HepG2 (cell line): ENCODE results near the gene BCAR3. TPM values are rescaled to one million over a fixed set of nuclear protein-coding genes. Genes with fewer than 3 reads are reported as not detected.

Experiments
- GRHL1 ChIP-seq: sonication (generic); formaldehyde crosslinking; conservative IDR thresholded peaks from 2 replicates; pipeline ENCODE4 v1.8.0; 2022; ENCODE audit warnings: missing genetic modification reagents
- MATR3 ChIP-seq: sonication (generic); formaldehyde crosslinking; IDR thresholded peaks from 2 replicates; pipeline ENCODE4 v1.4.0; 2020; ENCODE audit warnings: missing genetic modification reagents
- MBD4 ChIP-seq: IDR thresholded peaks from 2 replicates; pipeline ENCODE4 v1.6.1; 2012; ENCODE audit warnings: low read length, inconsistent platforms, borderline replicate concordance
- MTF1 ChIP-seq: sonication (generic); formaldehyde crosslinking; IDR thresholded peaks from 2 replicates; pipeline ENCODE4 v1.5.0; 2020; ENCODE audit warnings: missing genetic modification reagents
- RFX1 ChIP-seq: fragments of 450-650 bp; IDR thresholded peaks from 2 replicates; pipeline ENCODE4 v1.6.1; 2017
- STAT6 ChIP-seq: sonication (generic); formaldehyde crosslinking; IDR thresholded peaks from 2 replicates; pipeline ENCODE4 v1.4.0; 2020; ENCODE audit warnings: missing genetic modification reagents, mild to moderate bottlenecking, borderline replicate concordance
- ZSCAN21 ChIP-seq: sonication (generic); formaldehyde crosslinking; IDR thresholded peaks from 2 replicates; pipeline ENCODE4 v1.8.0; 2022; ENCODE audit warnings: mild to moderate bottlenecking, missing genetic modification reagents, moderate library complexity, borderline replicate concordance
- polyA plus RNA-seq, 8 experiments: library from polyadenylated mRNA; depleted of rRNA in 3 of 8; stranded (reverse) in 7 of 8; unstranded in 1 of 8; fragments of >200 nt; fragmentation: Illumina TruSeq in 4 of 8; extraction: Trizol in 4 of 8; gene quantifications; 2 replicates each; pipeline versions ENCODE4 v1.2.1 to v1.2.3, GENCODE V29; 2011 to 2016; ENCODE audit warnings: low read depth in 4 of 8, missing spikeins in 1 of 8, mixed read lengths in 1 of 8; ENCODE audit not compliant: insufficient read depth in 1 of 8
- total RNA-seq, 5 experiments: library from RNA; depleted of rRNA; stranded (reverse); fragments of >200 nt; fragmentation: Illumina TruSeq; extraction: Trizol; gene quantifications; 2 replicates each; pipeline ENCODE4 v1.2.3, GENCODE V29; 2016; ENCODE audit warnings: low read depth in 1 of 5
- TF ChIP-seq, protein P1 (sequence below): sonication (generic); formaldehyde crosslinking; IDR thresholded peaks from 2 replicates; pipeline ENCODE4 v1.9.0; 2021; ENCODE audit warnings: missing genetic modification reagents, mild to moderate bottlenecking, borderline replicate concordance
- TF ChIP-seq, protein P2 (sequence below): sonication (generic); formaldehyde crosslinking; IDR thresholded peaks from 2 replicates; pipeline ENCODE4 v1.9.0; 2021; ENCODE audit warnings: mild to moderate bottlenecking, missing genetic modification reagents
- TF ChIP-seq, protein P3 (sequence below): sonication (generic); formaldehyde crosslinking; conservative IDR thresholded peaks from 2 replicates; pipeline ENCODE4 v1.4.0; 2020; ENCODE audit warnings: missing genetic modification reagents

BCAR3 gene
- total and polyA plus RNA-seq, 2 of the 13 experiments (the other 11 are each of a cell fraction or from before 2014, with no cell fraction given), result 3.6 to 4.8 TPM

- 0 out of 2 replicates have a peak, but pooled peaks have one; percentile 35 for TF ChIP-seq ZSCAN21 (CRISPR knock-in tag)
- TF ChIP-seq RFX1, result no peak
- no peak for TF ChIP-seq STAT6 (CRISPR knock-in tag)
- TF ChIP-seq, protein P1, sequence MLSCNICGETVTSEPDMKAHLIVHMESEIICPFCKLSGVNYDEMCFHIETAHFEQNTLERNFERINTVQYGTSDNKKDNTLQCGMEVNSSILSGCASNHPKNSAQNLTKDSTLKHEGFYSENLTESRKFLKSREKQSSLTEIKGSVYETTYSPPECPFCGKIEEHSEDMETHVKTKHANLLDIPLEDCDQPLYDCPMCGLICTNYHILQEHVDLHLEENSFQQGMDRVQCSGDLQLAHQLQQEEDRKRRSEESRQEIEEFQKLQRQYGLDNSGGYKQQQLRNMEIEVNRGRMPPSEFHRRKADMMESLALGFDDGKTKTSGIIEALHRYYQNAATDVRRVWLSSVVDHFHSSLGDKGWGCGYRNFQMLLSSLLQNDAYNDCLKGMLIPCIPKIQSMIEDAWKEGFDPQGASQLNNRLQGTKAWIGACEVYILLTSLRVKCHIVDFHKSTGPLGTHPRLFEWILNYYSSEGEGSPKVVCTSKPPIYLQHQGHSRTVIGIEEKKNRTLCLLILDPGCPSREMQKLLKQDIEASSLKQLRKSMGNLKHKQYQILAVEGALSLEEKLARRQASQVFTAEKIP (CRISPR knock-in tag), result no peak
- TF ChIP-seq, protein P2, sequence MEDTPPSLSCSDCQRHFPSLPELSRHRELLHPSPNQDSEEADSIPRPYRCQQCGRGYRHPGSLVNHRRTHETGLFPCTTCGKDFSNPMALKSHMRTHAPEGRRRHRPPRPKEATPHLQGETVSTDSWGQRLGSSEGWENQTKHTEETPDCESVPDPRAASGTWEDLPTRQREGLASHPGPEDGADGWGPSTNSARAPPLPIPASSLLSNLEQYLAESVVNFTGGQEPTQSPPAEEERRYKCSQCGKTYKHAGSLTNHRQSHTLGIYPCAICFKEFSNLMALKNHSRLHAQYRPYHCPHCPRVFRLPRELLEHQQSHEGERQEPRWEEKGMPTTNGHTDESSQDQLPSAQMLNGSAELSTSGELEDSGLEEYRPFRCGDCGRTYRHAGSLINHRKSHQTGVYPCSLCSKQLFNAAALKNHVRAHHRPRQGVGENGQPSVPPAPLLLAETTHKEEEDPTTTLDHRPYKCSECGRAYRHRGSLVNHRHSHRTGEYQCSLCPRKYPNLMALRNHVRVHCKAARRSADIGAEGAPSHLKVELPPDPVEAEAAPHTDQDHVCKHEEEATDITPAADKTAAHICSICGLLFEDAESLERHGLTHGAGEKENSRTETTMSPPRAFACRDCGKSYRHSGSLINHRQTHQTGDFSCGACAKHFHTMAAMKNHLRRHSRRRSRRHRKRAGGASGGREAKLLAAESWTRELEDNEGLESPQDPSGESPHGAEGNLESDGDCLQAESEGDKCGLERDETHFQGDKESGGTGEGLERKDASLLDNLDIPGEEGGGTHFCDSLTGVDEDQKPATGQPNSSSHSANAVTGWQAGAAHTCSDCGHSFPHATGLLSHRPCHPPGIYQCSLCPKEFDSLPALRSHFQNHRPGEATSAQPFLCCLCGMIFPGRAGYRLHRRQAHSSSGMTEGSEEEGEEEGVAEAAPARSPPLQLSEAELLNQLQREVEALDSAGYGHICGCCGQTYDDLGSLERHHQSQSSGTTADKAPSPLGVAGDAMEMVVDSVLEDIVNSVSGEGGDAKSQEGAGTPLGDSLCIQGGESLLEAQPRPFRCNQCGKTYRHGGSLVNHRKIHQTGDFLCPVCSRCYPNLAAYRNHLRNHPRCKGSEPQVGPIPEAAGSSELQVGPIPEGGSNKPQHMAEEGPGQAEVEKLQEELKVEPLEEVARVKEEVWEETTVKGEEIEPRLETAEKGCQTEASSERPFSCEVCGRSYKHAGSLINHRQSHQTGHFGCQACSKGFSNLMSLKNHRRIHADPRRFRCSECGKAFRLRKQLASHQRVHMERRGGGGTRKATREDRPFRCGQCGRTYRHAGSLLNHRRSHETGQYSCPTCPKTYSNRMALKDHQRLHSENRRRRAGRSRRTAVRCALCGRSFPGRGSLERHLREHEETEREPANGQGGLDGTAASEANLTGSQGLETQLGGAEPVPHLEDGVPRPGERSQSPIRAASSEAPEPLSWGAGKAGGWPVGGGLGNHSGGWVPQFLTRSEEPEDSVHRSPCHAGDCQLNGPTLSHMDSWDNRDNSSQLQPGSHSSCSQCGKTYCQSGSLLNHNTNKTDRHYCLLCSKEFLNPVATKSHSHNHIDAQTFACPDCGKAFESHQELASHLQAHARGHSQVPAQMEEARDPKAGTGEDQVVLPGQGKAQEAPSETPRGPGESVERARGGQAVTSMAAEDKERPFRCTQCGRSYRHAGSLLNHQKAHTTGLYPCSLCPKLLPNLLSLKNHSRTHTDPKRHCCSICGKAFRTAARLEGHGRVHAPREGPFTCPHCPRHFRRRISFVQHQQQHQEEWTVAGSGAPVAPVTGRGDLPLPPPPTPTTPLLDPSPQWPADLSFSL, result no peak
- TF ChIP-seq MATR3 (CRISPR knock-in tag), result no peak
- TF ChIP-seq MBD4, result no peak
- no peak for TF ChIP-seq GRHL1 (CRISPR knock-in tag)
- TF ChIP-seq MTF1 (CRISPR knock-in tag), result no peak
- TF ChIP-seq, protein P3, sequence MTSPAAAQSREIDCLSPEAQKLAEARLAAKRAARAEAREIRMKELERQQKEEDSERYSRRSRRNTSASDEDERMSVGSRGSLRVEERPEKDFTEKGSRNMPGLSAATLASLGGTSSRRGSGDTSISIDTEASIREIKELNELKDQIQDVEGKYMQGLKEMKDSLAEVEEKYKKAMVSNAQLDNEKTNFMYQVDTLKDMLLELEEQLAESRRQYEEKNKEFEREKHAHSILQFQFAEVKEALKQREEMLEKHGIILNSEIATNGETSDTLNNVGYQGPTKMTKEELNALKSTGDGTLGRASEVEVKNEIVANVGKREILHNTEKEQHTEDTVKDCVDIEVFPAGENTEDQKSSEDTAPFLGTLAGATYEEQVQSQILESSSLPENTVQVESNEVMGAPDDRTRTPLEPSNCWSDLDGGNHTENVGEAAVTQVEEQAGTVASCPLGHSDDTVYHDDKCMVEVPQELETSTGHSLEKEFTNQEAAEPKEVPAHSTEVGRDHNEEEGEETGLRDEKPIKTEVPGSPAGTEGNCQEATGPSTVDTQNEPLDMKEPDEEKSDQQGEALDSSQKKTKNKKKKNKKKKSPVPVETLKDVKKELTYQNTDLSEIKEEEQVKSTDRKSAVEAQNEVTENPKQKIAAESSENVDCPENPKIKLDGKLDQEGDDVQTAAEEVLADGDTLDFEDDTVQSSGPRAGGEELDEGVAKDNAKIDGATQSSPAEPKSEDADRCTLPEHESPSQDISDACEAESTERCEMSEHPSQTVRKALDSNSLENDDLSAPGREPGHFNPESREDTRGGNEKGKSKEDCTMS (CRISPR knock-in tag), result no peak
Observed at GRCh38 chr1:93681101-93681988, at the start of gene BCAR3 (continued).
